Naive thymus-derived CD8-positive, alpha-beta T cell (primary cell): ENCODE data around the gene PARD3. TPM values are rescaled to one million over a fixed set of nuclear protein-coding genes. Genes with fewer than 3 reads are reported as not detected.
"Not testable (repeated sequence)": the region's sequence is repeated elsewhere in the genome, so short reads cannot be mapped to it uniquely, and the experiment has no call there.

Source experiments
- ATAC-seq, 2 donors: fragments of 150-1000 bp; cut with Tn5 transposase in 1 of 2; sonication (Bioruptor Pico), chemical (Tn5 transposase) in 1 of 2; 1 replicate in 1 of 2; 2 replicates in 1 of 2; pipeline ENCODE4 v1.10.0; 2021; ENCODE audit warnings: mild to moderate bottlenecking in 2 of 2, moderate library complexity in 2 of 2
- POLR2A ChIA-PET: fragments of 350-600 bp; sonication (Branson Sonifier 250); formaldehyde crosslinking; loops from one replicate; lab custom pipeline; 2021; ENCODE audit warnings: antibody characterized with exemption; lab: Charles Lee
- DNase-seq, 10 donors: peaks; one replicate each; pipeline versions ENCODE4 v3.0.0 to v3.0.0-alpha.2; 2020 to 2022
- H3K27ac Mint-ChIP-seq, 10 donors: one replicate each; pipeline ENCODE4 v1.8.0; 2020 to 2022; ENCODE audit warnings: mild to moderate bottlenecking in 10 of 10, mixed read lengths in 10 of 10, moderate library complexity in 4 of 10, inconsistent platforms in 1 of 10
- H3K27me3 Mint-ChIP-seq, 5 donors: one replicate each; pipeline ENCODE4 v1.8.0; 2021 to 2022; ENCODE audit warnings: mixed read lengths in 5 of 5
- H3K36me3 Mint-ChIP-seq, 3 donors: one replicate each; pipeline ENCODE4 v1.8.0; 2020 to 2022; ENCODE audit warnings: mixed read lengths in 3 of 3, mild to moderate bottlenecking in 2 of 3, inconsistent platforms in 1 of 3
- H3K4me1 Mint-ChIP-seq, 4 donors: one replicate each; pipeline ENCODE4 v1.8.0; 2021 to 2022; ENCODE audit warnings: mixed read lengths in 4 of 4
- H3K4me3 Mint-ChIP-seq, 10 donors: one replicate each; pipeline ENCODE4 v1.8.0; 2020 to 2022; ENCODE audit warnings: mild to moderate bottlenecking in 10 of 10, mixed read lengths in 10 of 10, moderate library complexity in 6 of 10, inconsistent platforms in 1 of 10
- H3K9me3 Mint-ChIP-seq, 9 donors: one replicate each; pipeline ENCODE4 v1.8.0; 2020 to 2022; ENCODE audit warnings: mixed read lengths in 9 of 9, mild to moderate bottlenecking in 3 of 9, inconsistent platforms in 1 of 9, moderate library complexity in 1 of 9
- polyA plus RNA-seq, 3 donors: library from polyadenylated mRNA; unstranded; fragments of 300-500 nt; fragmentation: Illumina TruSeq; gene quantifications; one replicate each; pipeline ENCODE4 v1.2.3, GENCODE V29; 2021
- total RNA-seq, 8 experiments: library from RNA in 2 of 8; stranded (reverse) in 2 of 8; gene quantifications; one replicate each; pipeline ENCODE4 v1.2.3 and lab custom pipeline; 2021 to 2026

PARD3 gene
- total and polyA plus RNA-seq, 5 experiments from 2014 or later, result 0.10 to 0.51 (median 0.18) TPM

GRCh38 chr10:34808336-34808735, 6.8 kb downstream of the PARD3 start:
- Mint-ChIP-seq H3K4me3 (no peak overlapping the region), H3K4me1 (peaks cover 4 to 10% (median 7%) of the 10 kb centered on the region in 4 donors), H3K27ac (no peak overlapping the region), H3K9me3 (peaks cover 0 to 2% (median 0%) of the 10 kb centered on the region in 9 donors), H3K36me3 (no peaks in the 10 kb centered on the region), H3K27me3 (peaks cover 24 to 49% (median 39%) of the 10 kb centered on the region in 5 donors)
- DNase-seq, result no peak
- no peak for ATAC-seq
- POLR2A ChIA-PET, result no interaction called here

GRCh38 chr10:34804306-34804705, 10.8 kb downstream of the PARD3 start:
- Mint-ChIP-seq H3K27me3 (peaks cover 1 to 11% (median 9%) of the 10 kb centered on the region in 5 donors), H3K9me3 (peaks cover 0 to 2% (median 0%) of the 10 kb centered on the region in 9 donors), H3K4me3 (no peak overlapping the region), H3K27ac (no peak overlapping the region), H3K4me1 (peaks cover 4 to 7% (median 4%) of the 10 kb centered on the region in 4 donors), H3K36me3 (no peaks in the 10 kb centered on the region)
- no peak for DNase-seq
- no peak for ATAC-seq
- POLR2A ChIA-PET, result no interaction called here

GRCh38 chr10:34802692-34803091, 12.4 kb downstream of the PARD3 start:
- Mint-ChIP-seq H3K36me3 (no peaks in the 10 kb centered on the region), H3K4me3 (no peak overlapping the region), H3K9me3 (peaks cover 0 to 7% (median 0%) of the 10 kb centered on the region in 9 donors), H3K27me3 (peaks cover 0 to 9% (median 3%) of the 10 kb centered on the region in 5 donors), H3K27ac (no peak overlapping the region), H3K4me1 (no peaks in the 10 kb centered on the region)
- DNase-seq (no peak), ATAC-seq (no peak)
- POLR2A ChIA-PET, result no interaction called here

- POLR2A ChIA-PET, result no interaction called here
- peaks cover 0 to 7% (median 0%) of the 10 kb centered on the region in 5 donors for H3K27me3 Mint-ChIP-seq
- H3K36me3 Mint-ChIP-seq, result no peaks in the 10 kb centered on the region
- DNase-seq (no peak), ATAC-seq (no peak)
- peaks cover 0 to 13% (median 0%) of the 10 kb centered on the region in 9 donors for H3K9me3 Mint-ChIP-seq
- H3K27ac Mint-ChIP-seq, result no peak overlapping the region
- H3K4me3 Mint-ChIP-seq, result no peak overlapping the region
- no peaks in the 10 kb centered on the region for H3K4me1 Mint-ChIP-seq
Measured at GRCh38 chr10:34801097-34801733, 13.9 kb downstream of the PARD3 start.

GRCh38 chr10:34800624-34801023, 14.5 kb downstream of the PARD3 start:
- Mint-ChIP-seq H3K27ac (no peak overlapping the region), H3K36me3 (no peaks in the 10 kb centered on the region), H3K9me3 (peaks cover 0 to 13% (median 0%) of the 10 kb centered on the region in 9 donors), H3K27me3 (peaks cover 0 to 7% (median 0%) of the 10 kb centered on the region in 5 donors), H3K4me1 (no peaks in the 10 kb centered on the region), H3K4me3 (no peak overlapping the region)
- ATAC-seq (no peak), DNase-seq (no peak)
- POLR2A ChIA-PET, result no interaction called here

- H3K4me3 Mint-ChIP-seq, result no peak overlapping the region
- H3K27me3 Mint-ChIP-seq, result peaks cover 0 to 7% (median 0%) of the 10 kb centered on the region in 5 donors
- ATAC-seq (no peak), DNase-seq (no peak)
- H3K4me1 Mint-ChIP-seq, result no peaks in the 10 kb centered on the region
- H3K36me3 Mint-ChIP-seq, result no peaks in the 10 kb centered on the region
- peaks cover 0 to 13% (median 0%) of the 10 kb centered on the region in 9 donors for H3K9me3 Mint-ChIP-seq
- H3K27ac Mint-ChIP-seq, result no peak overlapping the region
- POLR2A ChIA-PET, result no interaction called here
Measured at GRCh38 chr10:34798654-34799053, 16.4 kb downstream of the PARD3 start.

GRCh38 chr10:34797155-34797554, 17.9 kb downstream of the PARD3 start:
- Mint-ChIP-seq H3K9me3 (peaks cover 0 to 13% (median 0%) of the 10 kb centered on the region in 9 donors), H3K36me3 (no peaks in the 10 kb centered on the region), H3K27me3 (peaks cover 0 to 14% (median 2%) of the 10 kb centered on the region in 5 donors), H3K27ac (peak overlapping the region in 1 of 10 donors; percentile 80), H3K4me3 (no peak overlapping the region), H3K4me1 (peaks cover 0 to 3% (median 0%) of the 10 kb centered on the region in 4 donors)
- no peak for ATAC-seq
- POLR2A ChIA-PET, result no interaction called here
- no peak for DNase-seq

GRCh38 chr10:34796133-34796532, 19.0 kb downstream of the PARD3 start:
- Mint-ChIP-seq H3K4me1 (peaks cover 0 to 3% (median 0%) of the 10 kb centered on the region in 4 donors), H3K9me3 (peaks cover 0 to 13% (median 0%) of the 10 kb centered on the region in 9 donors), H3K36me3 (no peaks in the 10 kb centered on the region), H3K27me3 (peaks cover 0 to 18% (median 3%) of the 10 kb centered on the region in 5 donors), H3K4me3 (no peak overlapping the region), H3K27ac (no peak overlapping the region)
- ATAC-seq, result no peak
- no peak for DNase-seq
- POLR2A ChIA-PET, result no interaction called here

- Mint-ChIP-seq H3K27me3 (peaks cover 2 to 18% (median 3%) of the 10 kb centered on the region in 5 donors), H3K4me3 (no peak overlapping the region), H3K4me1 (peaks cover 0 to 3% (median 0%) of the 10 kb centered on the region in 4 donors), H3K27ac (no peak overlapping the region), H3K9me3 (peaks cover 0 to 13% (median 0%) of the 10 kb centered on the region in 9 donors), H3K36me3 (no peaks in the 10 kb centered on the region)
- ATAC-seq (no peak), DNase-seq (no peak)
- POLR2A ChIA-PET, result no interaction called here
Measured at GRCh38 chr10:34795334-34795733, 19.8 kb downstream of the PARD3 start.

GRCh38 chr10:34794835-34795234, 20.3 kb downstream of the PARD3 start:
- no peaks in the 10 kb centered on the region for H3K36me3 Mint-ChIP-seq
- POLR2A ChIA-PET, result no interaction called here
- DNase-seq (no peak), ATAC-seq (no peak)
- no peak overlapping the region for H3K27ac Mint-ChIP-seq
- peaks cover 0 to 13% (median 0%) of the 10 kb centered on the region in 9 donors for H3K9me3 Mint-ChIP-seq
- H3K4me3 Mint-ChIP-seq, result no peak overlapping the region
- peaks cover 2 to 18% (median 3%) of the 10 kb centered on the region in 5 donors for H3K27me3 Mint-ChIP-seq
- H3K4me1 Mint-ChIP-seq, result peaks cover 0 to 3% (median 0%) of the 10 kb centered on the region in 4 donors

GRCh38 chr10:34793581-34793980, 21.5 kb downstream of the PARD3 start:
- H3K27ac Mint-ChIP-seq, POLR2A ChIA-PET, ATAC-seq, H3K36me3 Mint-ChIP-seq, H3K4me1 Mint-ChIP-seq, DNase-seq, H3K4me3 Mint-ChIP-seq: not testable (repeated sequence)
- H3K27me3 Mint-ChIP-seq, result peaks cover 2 to 19% (median 3%) of the 10 kb centered on the region in 5 donors
- peaks cover 0 to 13% (median 0%) of the 10 kb centered on the region in 9 donors for H3K9me3 Mint-ChIP-seq

- Mint-ChIP-seq H3K27ac (no peak overlapping the region), H3K4me1 (peaks cover 0 to 3% (median 0%) of the 10 kb centered on the region in 4 donors), H3K4me3 (no peak overlapping the region), H3K36me3 (no peaks in the 10 kb centered on the region), H3K27me3 (peaks cover 2 to 22% (median 6%) of the 10 kb centered on the region in 5 donors), H3K9me3 (peaks cover 0 to 7% (median 0%) of the 10 kb centered on the region in 9 donors)
- DNase-seq (no peak), ATAC-seq (no peak)
- POLR2A ChIA-PET, result no interaction called here
Measured at GRCh38 chr10:34792881-34793280, 22.2 kb downstream of the PARD3 start.

- Mint-ChIP-seq H3K36me3 (no peaks in the 10 kb centered on the region), H3K27me3 (peaks cover 2 to 19% (median 6%) of the 10 kb centered on the region in 5 donors), H3K4me3 (no peak overlapping the region), H3K27ac (no peak overlapping the region), H3K9me3 (peaks cover 0 to 2% (median 0%) of the 10 kb centered on the region in 9 donors), H3K4me1 (peaks cover 0 to 3% (median 0%) of the 10 kb centered on the region in 4 donors)
- ATAC-seq (no peak), DNase-seq (no peak)
- POLR2A ChIA-PET, result no interaction called here
Measured at GRCh38 chr10:34791947-34792346, 23.1 kb downstream of the PARD3 start.
